ENCODE data around the gene SFTA2.

DNA sequence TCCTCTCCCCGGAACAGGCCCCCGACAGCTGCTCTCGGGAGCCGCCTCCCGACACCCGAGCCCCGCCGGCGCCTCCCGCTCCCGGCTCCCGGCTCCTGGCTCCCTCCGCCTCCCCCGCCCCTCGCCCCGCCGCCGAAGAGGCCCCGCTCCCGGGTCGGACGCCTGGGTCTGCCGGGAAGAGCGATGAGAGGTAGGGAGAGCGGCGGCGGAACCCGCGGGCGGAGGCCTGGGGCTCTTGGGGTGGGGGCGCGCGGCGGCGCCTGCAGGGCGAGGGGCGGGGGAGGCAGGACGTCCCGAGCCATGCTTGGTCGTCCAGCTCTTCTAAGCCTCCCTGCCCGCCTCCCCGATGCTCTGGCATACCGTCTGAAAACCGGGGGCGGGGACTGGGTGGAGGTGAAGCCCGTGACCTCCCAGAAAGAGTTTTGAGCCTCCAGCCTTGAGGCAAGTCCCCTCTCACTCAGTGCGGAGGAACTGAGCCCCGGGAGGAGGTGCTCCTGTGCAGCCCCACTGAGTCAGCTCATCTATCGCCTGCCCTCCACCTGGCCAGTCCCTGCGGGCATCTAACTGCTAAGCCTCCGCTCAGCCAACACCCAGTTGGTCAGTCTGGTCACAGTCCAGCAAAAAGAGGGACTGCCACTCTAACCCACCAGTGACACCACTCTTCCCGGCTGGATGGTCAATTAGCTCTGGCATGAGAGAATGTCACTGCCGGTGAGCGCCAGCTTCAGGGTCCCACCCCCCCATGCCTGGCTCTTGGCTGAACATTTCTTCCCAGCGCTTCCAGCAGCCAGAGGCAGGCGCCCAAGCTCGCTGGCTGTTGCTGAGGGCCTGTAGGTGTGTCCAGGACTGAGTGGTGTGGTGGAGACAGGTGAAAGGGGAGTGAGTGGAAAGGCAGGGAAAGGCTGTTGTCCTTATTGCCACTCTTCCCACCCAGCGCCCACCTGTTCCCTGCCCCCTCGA is 47.2 kb downstream of the SFTA2 start:
- TF ChIP-seq, protein P1, sequence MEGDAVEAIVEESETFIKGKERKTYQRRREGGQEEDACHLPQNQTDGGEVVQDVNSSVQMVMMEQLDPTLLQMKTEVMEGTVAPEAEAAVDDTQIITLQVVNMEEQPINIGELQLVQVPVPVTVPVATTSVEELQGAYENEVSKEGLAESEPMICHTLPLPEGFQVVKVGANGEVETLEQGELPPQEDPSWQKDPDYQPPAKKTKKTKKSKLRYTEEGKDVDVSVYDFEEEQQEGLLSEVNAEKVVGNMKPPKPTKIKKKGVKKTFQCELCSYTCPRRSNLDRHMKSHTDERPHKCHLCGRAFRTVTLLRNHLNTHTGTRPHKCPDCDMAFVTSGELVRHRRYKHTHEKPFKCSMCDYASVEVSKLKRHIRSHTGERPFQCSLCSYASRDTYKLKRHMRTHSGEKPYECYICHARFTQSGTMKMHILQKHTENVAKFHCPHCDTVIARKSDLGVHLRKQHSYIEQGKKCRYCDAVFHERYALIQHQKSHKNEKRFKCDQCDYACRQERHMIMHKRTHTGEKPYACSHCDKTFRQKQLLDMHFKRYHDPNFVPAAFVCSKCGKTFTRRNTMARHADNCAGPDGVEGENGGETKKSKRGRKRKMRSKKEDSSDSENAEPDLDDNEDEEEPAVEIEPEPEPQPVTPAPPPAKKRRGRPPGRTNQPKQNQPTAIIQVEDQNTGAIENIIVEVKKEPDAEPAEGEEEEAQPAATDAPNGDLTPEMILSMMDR (IDR thresholded peaks at IDR 0.05 in 2 of 3, conservative IDR thresholded peaks at IDR 0.05 in 1 of 3; ENCODE audit: control insufficient read depth in 2 of 3, extremely low read depth in 1 of 3, insufficient read depth in 1 of 3, low read depth in 3 of 3, low read length in 3 of 3): peak in 1 of 3 experiments; percentile 9; a peak in 1 of 6 replicates
- TF ChIP-seq, protein P2, sequence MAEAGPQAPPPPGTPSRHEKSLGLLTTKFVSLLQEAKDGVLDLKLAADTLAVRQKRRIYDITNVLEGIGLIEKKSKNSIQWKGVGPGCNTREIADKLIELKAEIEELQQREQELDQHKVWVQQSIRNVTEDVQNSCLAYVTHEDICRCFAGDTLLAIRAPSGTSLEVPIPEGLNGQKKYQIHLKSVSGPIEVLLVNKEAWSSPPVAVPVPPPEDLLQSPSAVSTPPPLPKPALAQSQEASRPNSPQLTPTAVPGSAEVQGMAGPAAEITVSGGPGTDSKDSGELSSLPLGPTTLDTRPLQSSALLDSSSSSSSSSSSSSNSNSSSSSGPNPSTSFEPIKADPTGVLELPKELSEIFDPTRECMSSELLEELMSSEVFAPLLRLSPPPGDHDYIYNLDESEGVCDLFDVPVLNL (IDR thresholded peaks at IDR 0.05; ENCODE audit: low read depth, low read length): no peak
- no peak for TF ChIP-seq SRF (IDR thresholded peaks at IDR 0.05; ENCODE audit: low read depth in 2 of 2, low read length in 2 of 2)
- no peak for TF ChIP-seq ESRRA (IDR thresholded peaks at IDR 0.05; ENCODE audit: low read length)
- TF ChIP-seq POLR2AphosphoS5 (IDR thresholded peaks at IDR 0.05; ENCODE audit: low read length): no peak
- peak in 1 of 2 experiments; percentile 61; a peak in 2 of 3 replicates for TF ChIP-seq EGR1 (IDR thresholded peaks at IDR 0.05; ENCODE audit: borderline replicate concordance in 1 of 2, low read depth in 2 of 2, low read length in 2 of 2)
- TF ChIP-seq PAX5 (IDR thresholded peaks at IDR 0.05; ENCODE audit: borderline replicate concordance, low read depth, low read length): no peak
- TF ChIP-seq KDM1A (IDR thresholded peaks at IDR 0.05; ENCODE audit: borderline replicate concordance): no peak
- no peak for TF ChIP-seq TAF1 (IDR thresholded peaks at IDR 0.05; ENCODE audit: borderline replicate concordance, low read depth, low read length)
- no peak for TF ChIP-seq EZH2 (IDR thresholded peaks at IDR 0.05; ENCODE audit: borderline replicate concordance, control insufficient read depth, low read depth, low read length)
- TF ChIP-seq, protein P3, sequence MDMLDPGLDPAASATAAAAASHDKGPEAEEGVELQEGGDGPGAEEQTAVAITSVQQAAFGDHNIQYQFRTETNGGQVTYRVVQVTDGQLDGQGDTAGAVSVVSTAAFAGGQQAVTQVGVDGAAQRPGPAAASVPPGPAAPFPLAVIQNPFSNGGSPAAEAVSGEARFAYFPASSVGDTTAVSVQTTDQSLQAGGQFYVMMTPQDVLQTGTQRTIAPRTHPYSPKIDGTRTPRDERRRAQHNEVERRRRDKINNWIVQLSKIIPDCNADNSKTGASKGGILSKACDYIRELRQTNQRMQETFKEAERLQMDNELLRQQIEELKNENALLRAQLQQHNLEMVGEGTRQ (IDR thresholded peaks at IDR 0.05; ENCODE audit: borderline replicate concordance, low read depth, low read length): no peak
- TF ChIP-seq, protein P4, sequence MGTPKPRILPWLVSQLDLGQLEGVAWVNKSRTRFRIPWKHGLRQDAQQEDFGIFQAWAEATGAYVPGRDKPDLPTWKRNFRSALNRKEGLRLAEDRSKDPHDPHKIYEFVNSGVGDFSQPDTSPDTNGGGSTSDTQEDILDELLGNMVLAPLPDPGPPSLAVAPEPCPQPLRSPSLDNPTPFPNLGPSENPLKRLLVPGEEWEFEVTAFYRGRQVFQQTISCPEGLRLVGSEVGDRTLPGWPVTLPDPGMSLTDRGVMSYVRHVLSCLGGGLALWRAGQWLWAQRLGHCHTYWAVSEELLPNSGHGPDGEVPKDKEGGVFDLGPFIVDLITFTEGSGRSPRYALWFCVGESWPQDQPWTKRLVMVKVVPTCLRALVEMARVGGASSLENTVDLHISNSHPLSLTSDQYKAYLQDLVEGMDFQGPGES (IDR thresholded peaks at IDR 0.05): no peak
- TF ChIP-seq BCL11A (IDR thresholded peaks at IDR 0.05; ENCODE audit: low read depth, low read length): no peak
